ENCODE data around the gene GRPR. TPM values are rescaled to one million over a fixed set of nuclear protein-coding genes. Genes with fewer than 3 reads are reported as not detected.

GRPR gene
- total RNA-seq, 1 experiment from 2014 or later, result 28.8 TPM

DNA sequence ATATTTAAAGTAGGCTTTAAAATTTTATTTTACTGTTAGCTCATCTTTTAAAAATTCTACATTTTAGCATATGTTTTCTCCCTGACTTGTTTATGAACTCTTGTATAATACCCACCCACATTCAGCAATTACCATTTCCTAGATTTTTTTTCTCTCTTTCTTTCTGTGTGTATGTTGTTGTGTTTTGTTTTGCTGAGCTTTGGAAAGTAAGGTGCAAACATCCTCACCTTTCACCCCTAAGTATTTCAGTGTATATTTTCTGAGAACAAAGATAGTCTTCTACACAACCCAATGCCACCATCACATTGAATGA, 18.8 kb downstream of the GRPR start:
- H3K23ac ChIP-seq (ENCODE audit: insufficient read length, low read depth, low read length), result no peak overlapping the region
- no peaks in the 10 kb centered on the region for H3K9me3 ChIP-seq (ENCODE audit: control insufficient read depth, low read depth, low read length)
- Mint-ChIP-seq H3K36me3 (ENCODE audit: insufficient read depth in 1 of 3, low read depth in 3 of 3) (peaks cover 22 to 46% (median 39%) of the 10 kb centered on the region in 3 experiments), H3K27ac (no peak overlapping the region), H3K9me3 (peaks cover 8% of the 10 kb centered on the region in 2 experiments; a peak in 4 of 5 replicates), H3K4me1 (peaks cover 6 to 7% of the 10 kb centered on the region in 2 experiments), H3K27me3 (ENCODE audit: low read depth) (no peaks in the 10 kb centered on the region), H3K4me3 (no peak overlapping the region)
- peaks cover 6% of the 10 kb centered on the region for H3K79me1 ChIP-seq (ENCODE audit: insufficient read depth, low read depth, low read length, poor library complexity, severe bottlenecking)
- H3K9ac ChIP-seq (ENCODE audit: extremely low read depth, insufficient read length, low read length), result no peak overlapping the region
- no peak overlapping the region for H2BK5ac ChIP-seq (ENCODE audit: insufficient read length, low read length)
- TF ChIP-seq, protein P1, sequence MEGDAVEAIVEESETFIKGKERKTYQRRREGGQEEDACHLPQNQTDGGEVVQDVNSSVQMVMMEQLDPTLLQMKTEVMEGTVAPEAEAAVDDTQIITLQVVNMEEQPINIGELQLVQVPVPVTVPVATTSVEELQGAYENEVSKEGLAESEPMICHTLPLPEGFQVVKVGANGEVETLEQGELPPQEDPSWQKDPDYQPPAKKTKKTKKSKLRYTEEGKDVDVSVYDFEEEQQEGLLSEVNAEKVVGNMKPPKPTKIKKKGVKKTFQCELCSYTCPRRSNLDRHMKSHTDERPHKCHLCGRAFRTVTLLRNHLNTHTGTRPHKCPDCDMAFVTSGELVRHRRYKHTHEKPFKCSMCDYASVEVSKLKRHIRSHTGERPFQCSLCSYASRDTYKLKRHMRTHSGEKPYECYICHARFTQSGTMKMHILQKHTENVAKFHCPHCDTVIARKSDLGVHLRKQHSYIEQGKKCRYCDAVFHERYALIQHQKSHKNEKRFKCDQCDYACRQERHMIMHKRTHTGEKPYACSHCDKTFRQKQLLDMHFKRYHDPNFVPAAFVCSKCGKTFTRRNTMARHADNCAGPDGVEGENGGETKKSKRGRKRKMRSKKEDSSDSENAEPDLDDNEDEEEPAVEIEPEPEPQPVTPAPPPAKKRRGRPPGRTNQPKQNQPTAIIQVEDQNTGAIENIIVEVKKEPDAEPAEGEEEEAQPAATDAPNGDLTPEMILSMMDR (conservative IDR thresholded peaks at IDR 0.05), result no peak
- no peak overlapping the region for H4K8ac ChIP-seq (replicated peaks; ENCODE audit: insufficient read length, low read depth, low read length)
- no peak overlapping the region for H2BK12ac ChIP-seq (ENCODE audit: insufficient read length, low read depth, low read length)
- no peak overlapping the region for H3K4me2 ChIP-seq (ENCODE audit: insufficient read depth, insufficient read length, low read length)
- no peak overlapping the region for H4K5ac ChIP-seq (ENCODE audit: insufficient read length, low read depth, low read length)
- DNase-seq, result no peak
- no peaks in the 10 kb centered on the region for H3K23me2 ChIP-seq (ENCODE audit: insufficient read length, low read depth, low read length, poor library complexity, severe bottlenecking)
- no peak overlapping the region for H3K14ac ChIP-seq (ENCODE audit: insufficient read depth, low read length)
- H3K79me2 ChIP-seq (ENCODE audit: insufficient read depth, low read length), result peaks cover 60% of the 10 kb centered on the region
- no peak overlapping the region for H3K56ac ChIP-seq (ENCODE audit: insufficient read length, low read depth, low read length)
- H3K27ac ChIP-seq (ENCODE audit: insufficient read length, low read depth, low read length), result no peak overlapping the region
- no peaks in the 10 kb centered on the region for H3K27me3 ChIP-seq (ENCODE audit: insufficient read depth, low read length)
- peaks cover 5% of the 10 kb centered on the region; the same call in 1 of the 2 replicates for H3K4me1 ChIP-seq (ENCODE audit: insufficient read depth, low read length)
- no peak overlapping the region for H2BK15ac ChIP-seq (ENCODE audit: low read depth, low read length)
- no peak overlapping the region for H2AK5ac ChIP-seq (ENCODE audit: insufficient read length, low read length)
- no peaks in the 10 kb centered on the region for H4K20me1 ChIP-seq (ENCODE audit: control insufficient read depth, insufficient read depth, insufficient read length)
- no peak overlapping the region for H2BK120ac ChIP-seq (ENCODE audit: low read depth, low read length, poor library complexity, severe bottlenecking)
- no peak overlapping the region for H2BK20ac ChIP-seq (ENCODE audit: low read depth, low read length, poor library complexity, severe bottlenecking)
- no peak overlapping the region for H4K91ac ChIP-seq (ENCODE audit: insufficient read length, low read depth, low read length)
- no peak overlapping the region for H3K18ac ChIP-seq (ENCODE audit: insufficient read length, low read depth, low read length)
- no peak overlapping the region for H3K4ac ChIP-seq (ENCODE audit: low read depth, low read length)
- H2AFZ ChIP-seq (ENCODE audit: low read length), result no peak overlapping the region
- no peak overlapping the region for H3T11ph ChIP-seq (ENCODE audit: low read length)
